Bronchial epithelial cell (primary cell): ENCODE measurements around the gene PLEKHA6. TPM values are rescaled to one million over a fixed set of nuclear protein-coding genes. Genes with fewer than 3 reads are reported as not detected.

ENCODE experiments used
- DNase-seq: peaks from one replicate; pipeline ENCODE4 v3.0.0-alpha.2; 2010; ENCODE audit warnings: low read depth
- FAIRE-seq: peaks from 2 replicates; lab custom pipeline; 2011; peaks lifted over from hg19 to GRCh38; lab: Jason Lieb, UNC
- H3K27me3 ChIP-seq: 2 replicates; pipeline ENCODE4 v1.5.1; 2011; ENCODE audit warnings: low read length; ENCODE audit not compliant: control insufficient read depth, insufficient read depth
- H3K36me3 ChIP-seq: 2 replicates; pipeline ENCODE4 v1.5.1; 2011; ENCODE audit warnings: low read length; ENCODE audit not compliant: control insufficient read depth, insufficient read depth
- H3K4me3 ChIP-seq: 2 replicates; pipeline ENCODE4 v1.5.1; 2011; ENCODE audit warnings: mild to moderate bottlenecking, low read depth, low read length, control low read depth
- CTCF ChIP-seq: IDR thresholded peaks from 2 replicates; pipeline ENCODE4 v1.5.1; 2011; ENCODE audit warnings: mild to moderate bottlenecking, moderate library complexity, low read length, control low read depth, inconsistent platforms; ENCODE audit not compliant: insufficient read depth, severe bottlenecking
- total RNA-seq: library from RNA; depleted of rRNA; stranded (reverse); fragments of >200 nt; gene quantifications from 2 replicates; pipeline ENCODE4 v1.2.1, GENCODE V29; 2014

The PLEKHA6 gene
- total RNA-seq, 1 donor from 2014 or later, result 2.1 TPM

GRCh38 chr1:204222764-204223055, 137.0 kb downstream of the PLEKHA6 start:
- FAIRE-seq, result no peak
- DNase-seq, result no peak
- Histone ChIP-seq H3K4me3 (no peak overlapping the region), H3K27me3 (no peaks in the 10 kb centered on the region), H3K36me3 (no peaks in the 10 kb centered on the region)
- TF ChIP-seq CTCF, result no peak

GRCh38 chr1:204222006-204222763, 137.5 kb downstream of the PLEKHA6 start:
- no peak for TF ChIP-seq CTCF
- no peaks in the 10 kb centered on the region for H3K27me3 ChIP-seq
- peak; percentile 47 for FAIRE-seq
- no peak overlapping the region for H3K4me3 ChIP-seq
- DNase-seq, result no peak
- no peaks in the 10 kb centered on the region for H3K36me3 ChIP-seq

- TF ChIP-seq CTCF, result no peak
- H3K27me3 ChIP-seq, result no peaks in the 10 kb centered on the region
- FAIRE-seq, result peak; percentile 32
Observed at GRCh38 chr1:204221271-204221670, 138.5 kb downstream of the PLEKHA6 start.

GRCh38 chr1:204219971-204220616, 139.6 kb downstream of the PLEKHA6 start:
- Histone ChIP-seq H3K36me3 (no peaks in the 10 kb centered on the region), H3K27me3 (no peaks in the 10 kb centered on the region), H3K4me3 (no peak overlapping the region)
- FAIRE-seq (no peak), DNase-seq (no peak)
- no peak for TF ChIP-seq CTCF

More at GRCh38 chr1:204221271-204221670, 138.5 kb downstream of the PLEKHA6 start:
- no peak overlapping the region for H3K4me3 ChIP-seq
- DNase-seq, result no peak
- H3K36me3 ChIP-seq, result no peaks in the 10 kb centered on the region

GRCh38 chr1:204218552-204218951, 141.2 kb downstream of the PLEKHA6 start:
- Histone ChIP-seq H3K27me3 (no peaks in the 10 kb centered on the region), H3K36me3 (no peaks in the 10 kb centered on the region), H3K4me3 (no peak overlapping the region)
- DNase-seq (no peak), FAIRE-seq (no peak)
- TF ChIP-seq CTCF, result no peak

GRCh38 chr1:204217648-204218000, 142.1 kb downstream of the PLEKHA6 start:
- DNase-seq (no peak), FAIRE-seq (no peak)
- Histone ChIP-seq H3K27me3 (no peaks in the 10 kb centered on the region), H3K4me3 (no peak overlapping the region), H3K36me3 (no peaks in the 10 kb centered on the region)
- no peak for TF ChIP-seq CTCF
